BJ (cell line): ENCODE measurements around the gene KCNA2. TPM values are rescaled to one million over a fixed set of nuclear protein-coding genes. Genes with fewer than 3 reads are reported as not detected.

Experiments
- CTCF ChIA-PET: fragments of 350-600 bp; formaldehyde crosslinking; extraction: SDS; loops from one replicate; lab custom pipeline; 2021; ENCODE audit warnings: antibody characterized with exemption, inconsistent platforms; lab: Yijun Ruan, JAX
- POLR2A ChIA-PET: fragments of 300-600 bp; sonication (Branson Sonifier 250); formaldehyde crosslinking; extraction: SDS; loops from one replicate; lab custom pipeline; 2021; ENCODE audit warnings: antibody characterized with exemption; lab: Charles Lee
- DNase-seq: peaks from one replicate; pipeline ENCODE4 v3.0.0-alpha.2; 2011; ENCODE audit warnings: low read depth
- H3K27me3 ChIP-seq: 2 replicates; pipeline ENCODE4 v1.6.0; 2011; ENCODE audit warnings: low read length; ENCODE audit not compliant: control insufficient read depth, insufficient read depth
- H3K36me3 ChIP-seq: 2 replicates; pipeline ENCODE4 v1.5.1; 2011; ENCODE audit warnings: low read length; ENCODE audit not compliant: control insufficient read depth, insufficient read depth
- H3K4me3 ChIP-seq: 2 replicates; pipeline ENCODE4 v1.5.1; 2011; ENCODE audit warnings: low read depth, mild to moderate bottlenecking, control low read depth, low read length
- polyA plus RNA-seq: library from polyadenylated mRNA; depleted of rRNA; stranded (reverse); fragments of >200 nt; gene quantifications from 2 replicates; pipeline ENCODE4 v1.2.3, GENCODE V29; 2011
- TF ChIP-seq, protein P1 (sequence below): IDR thresholded peaks from 2 replicates; pipeline ENCODE4 v1.5.1; 2011; ENCODE audit warnings: low read depth, mild to moderate bottlenecking, control low read depth, inconsistent platforms, low read length, moderate library complexity; ENCODE audit not compliant: insufficient read depth

The KCNA2 gene
- polyA plus RNA-seq, 1 experiment: not detected

DNA sequence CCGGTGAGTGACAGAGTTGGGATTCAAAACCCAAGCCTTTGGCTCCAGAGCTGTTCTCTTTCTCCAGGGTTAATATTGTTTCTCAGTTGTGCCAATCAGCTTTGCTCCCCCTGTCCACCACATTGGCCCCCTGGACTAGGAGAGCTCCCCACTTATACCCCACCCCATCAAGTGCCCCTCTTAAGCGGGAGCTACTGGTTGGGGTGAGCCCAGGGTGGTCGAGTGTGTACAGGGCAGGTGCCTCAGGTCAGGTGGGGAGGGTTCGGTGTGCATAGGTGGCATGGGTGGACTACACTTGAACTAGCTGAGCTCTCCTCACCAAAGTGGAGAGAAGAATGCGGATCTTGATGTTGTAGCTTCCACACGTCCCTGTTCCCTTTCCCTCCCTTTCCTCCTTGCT, 14.2 kb downstream of the KCNA2 start:
- Histone ChIP-seq H3K36me3 (no peaks in the 10 kb centered on the region), H3K27me3 (no peaks in the 10 kb centered on the region), H3K4me3 (no peak overlapping the region)
- TF ChIP-seq, protein P1, sequence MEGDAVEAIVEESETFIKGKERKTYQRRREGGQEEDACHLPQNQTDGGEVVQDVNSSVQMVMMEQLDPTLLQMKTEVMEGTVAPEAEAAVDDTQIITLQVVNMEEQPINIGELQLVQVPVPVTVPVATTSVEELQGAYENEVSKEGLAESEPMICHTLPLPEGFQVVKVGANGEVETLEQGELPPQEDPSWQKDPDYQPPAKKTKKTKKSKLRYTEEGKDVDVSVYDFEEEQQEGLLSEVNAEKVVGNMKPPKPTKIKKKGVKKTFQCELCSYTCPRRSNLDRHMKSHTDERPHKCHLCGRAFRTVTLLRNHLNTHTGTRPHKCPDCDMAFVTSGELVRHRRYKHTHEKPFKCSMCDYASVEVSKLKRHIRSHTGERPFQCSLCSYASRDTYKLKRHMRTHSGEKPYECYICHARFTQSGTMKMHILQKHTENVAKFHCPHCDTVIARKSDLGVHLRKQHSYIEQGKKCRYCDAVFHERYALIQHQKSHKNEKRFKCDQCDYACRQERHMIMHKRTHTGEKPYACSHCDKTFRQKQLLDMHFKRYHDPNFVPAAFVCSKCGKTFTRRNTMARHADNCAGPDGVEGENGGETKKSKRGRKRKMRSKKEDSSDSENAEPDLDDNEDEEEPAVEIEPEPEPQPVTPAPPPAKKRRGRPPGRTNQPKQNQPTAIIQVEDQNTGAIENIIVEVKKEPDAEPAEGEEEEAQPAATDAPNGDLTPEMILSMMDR: no peak
- ChIA-PET CTCF (no interaction called here), POLR2A (no interaction called here)
- no peak for DNase-seq

DNA sequence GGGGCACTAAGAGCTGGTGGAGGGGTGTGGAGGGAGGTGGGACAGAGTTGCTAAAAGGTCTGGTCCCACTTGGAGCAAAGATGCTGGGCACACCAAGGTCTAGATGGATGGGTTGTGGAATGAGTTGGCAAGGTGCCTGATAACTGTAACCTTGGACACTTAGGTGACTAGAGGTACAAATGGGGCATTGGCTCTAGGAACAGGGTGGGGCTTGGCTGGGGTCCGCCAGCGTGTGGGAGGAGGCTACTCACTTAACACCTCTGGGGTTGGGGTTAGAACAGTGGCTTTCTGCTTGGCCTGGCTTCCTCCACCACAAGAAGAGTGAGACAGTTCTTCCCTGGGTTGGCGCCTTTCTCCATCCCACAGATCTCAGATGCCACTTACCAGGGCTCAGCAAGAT, 17.2 kb downstream of the KCNA2 start:
- TF ChIP-seq, protein P1: no peak
- no peak for DNase-seq
- Histone ChIP-seq H3K4me3 (no peak overlapping the region), H3K36me3 (no peaks in the 10 kb centered on the region), H3K27me3 (no peaks in the 10 kb centered on the region)
- ChIA-PET POLR2A (no interaction called here), CTCF (no interaction called here)

DNA sequence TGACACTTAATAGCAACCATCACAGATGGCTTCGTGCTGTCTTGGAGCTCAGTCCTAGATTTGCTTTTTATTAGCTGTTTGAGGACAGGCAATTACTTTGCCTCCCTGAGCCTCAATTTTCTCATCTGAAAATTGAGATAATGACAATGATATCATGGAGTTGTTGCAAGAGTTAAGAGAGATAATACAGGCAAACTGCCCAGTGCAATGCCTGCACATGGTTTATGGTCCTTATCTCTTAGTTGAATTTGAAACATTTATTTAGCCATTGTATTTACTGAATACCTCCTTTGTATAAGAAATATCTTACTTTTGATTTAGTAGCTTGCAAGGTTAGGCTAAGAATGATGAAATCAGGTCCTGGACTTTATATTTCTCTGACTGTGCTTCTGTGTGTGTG, 17.7 kb downstream of the KCNA2 start:
- ChIA-PET CTCF (interaction anchor here (1.3 kb wide), 1 partner anchor 10 kb away, joined by 3 read pairs; no protein-coding TSS in a partner anchor), POLR2A (no interaction called here)
- Histone ChIP-seq H3K4me3 (no peak overlapping the region), H3K36me3 (no peaks in the 10 kb centered on the region), H3K27me3 (no peaks in the 10 kb centered on the region)
- DNase-seq: no peak
- TF ChIP-seq, protein P1: no peak

DNA sequence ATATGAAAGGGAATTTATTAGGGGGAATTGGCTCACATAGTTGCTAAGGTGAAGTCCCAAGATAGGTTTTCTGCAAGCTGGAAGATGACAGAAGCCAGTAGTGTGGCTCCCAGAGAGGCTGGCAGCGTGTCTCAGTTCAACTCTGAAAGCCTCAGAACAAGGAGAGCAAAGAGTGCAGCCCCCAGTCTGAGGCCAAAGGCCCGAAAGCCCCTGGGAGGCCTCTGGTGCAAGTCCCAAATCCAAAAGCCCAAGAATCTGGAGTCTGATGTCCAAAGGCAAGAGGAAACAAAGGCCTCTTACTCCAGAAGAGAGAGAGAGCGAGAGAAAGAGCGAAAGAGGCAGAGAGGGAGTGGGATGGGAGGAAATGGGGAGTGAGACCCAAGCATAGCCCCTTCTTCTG, 18.3 kb downstream of the KCNA2 start:
- H3K36me3 ChIP-seq: no peaks in the 10 kb centered on the region
- DNase-seq: no peak
- ChIA-PET POLR2A (no interaction called here), CTCF (interaction anchor here (1.3 kb wide), 1 partner anchor 10 kb away, joined by 3 read pairs; no protein-coding TSS in a partner anchor)
- TF ChIP-seq, protein P1: no peak
- no peak overlapping the region for H3K4me3 ChIP-seq
- no peaks in the 10 kb centered on the region for H3K27me3 ChIP-seq

DNA sequence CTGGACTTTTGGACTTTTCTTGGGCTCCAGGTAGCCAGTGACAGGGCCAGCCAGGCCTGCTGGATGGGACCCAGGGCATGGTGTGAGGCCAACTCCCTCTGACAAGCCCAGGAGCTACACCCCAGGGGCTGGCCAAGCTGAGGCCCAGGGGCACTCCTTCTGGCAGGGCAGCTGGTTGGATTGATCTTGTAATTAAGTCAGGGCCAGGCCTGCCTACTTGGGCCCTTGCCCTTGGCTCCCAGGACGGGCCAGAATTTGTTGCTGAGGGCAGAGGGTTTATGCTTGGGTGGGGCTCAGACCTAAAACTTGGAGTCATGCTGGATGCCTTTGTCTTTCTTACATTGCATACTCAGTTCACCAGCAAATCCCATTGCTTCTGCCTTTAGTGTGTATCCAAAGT, 20.7 kb downstream of the KCNA2 start:
- Histone ChIP-seq H3K36me3 (no peaks in the 10 kb centered on the region), H3K27me3 (peaks cover 3% of the 10 kb centered on the region; the same call in 1 of the 2 replicates), H3K4me3 (no peak overlapping the region)
- TF ChIP-seq, protein P1: no peak
- POLR2A ChIA-PET: no interaction called here
- DNase-seq: no peak
- CTCF ChIA-PET: interaction anchor here (1.2 kb wide), 1 partner anchor 34 kb away, joined by 3 read pairs; no protein-coding TSS in a partner anchor
